CD4-positive, alpha-beta T cell treated with Interleukin-17A for 1 hour (primary cell): ENCODE measurements around the gene IGF2R.

Experiments used
- DNase-seq: peaks from one replicate; pipeline ENCODE4 v3.0.0-alpha.2; 2020

Gene IGF2R

GRCh38 chr6:160050022-160050421, 81.1 kb downstream of the IGF2R start:
- no peak for DNase-seq

DNA sequence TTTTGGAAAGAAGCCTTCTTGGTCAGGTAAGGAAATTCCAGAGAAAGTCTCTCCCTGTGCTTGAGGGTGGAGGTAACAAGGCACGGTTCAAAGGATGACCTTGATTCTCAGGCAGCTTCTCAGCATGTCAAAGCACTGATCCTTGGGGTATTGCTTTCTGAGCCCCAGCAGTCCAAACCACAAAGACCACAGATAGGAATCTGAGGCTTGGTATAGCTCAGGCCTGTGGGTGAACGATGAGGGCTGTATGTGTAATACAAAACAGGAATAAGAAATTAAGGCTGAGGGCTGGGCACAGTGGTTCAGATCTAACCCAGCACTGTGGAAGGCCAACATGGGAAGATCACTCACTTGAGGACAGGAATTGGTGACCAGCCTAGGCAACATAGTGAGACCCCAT, 82.5 kb downstream of the IGF2R start:
- DNase-seq = no peak

DNA sequence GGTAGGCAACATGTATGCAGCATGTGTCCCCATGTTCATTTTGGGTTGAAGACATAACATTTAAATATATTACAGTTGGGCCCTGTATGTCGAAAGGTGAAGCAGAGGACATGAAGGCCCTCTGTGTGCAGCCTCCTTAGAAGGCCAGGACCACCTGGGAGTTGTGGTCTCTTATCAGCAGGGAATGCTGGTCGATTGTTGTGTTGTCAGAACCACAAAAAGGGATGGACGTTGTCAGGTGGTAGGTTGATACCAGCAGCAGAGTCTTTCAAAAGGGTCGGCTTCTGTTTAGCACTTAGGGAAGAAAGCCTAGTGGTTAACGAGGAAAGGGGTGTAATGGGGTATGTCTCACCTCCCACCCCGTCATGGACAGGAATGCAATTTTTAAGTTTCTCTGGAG, 85.4 kb downstream of the IGF2R start:
- no peak for DNase-seq

- DNase-seq = no peak
Measured at GRCh38 chr6:160054913-160055312, 86.0 kb downstream of the IGF2R start.

- DNase-seq = no peak
Measured at GRCh38 chr6:160055378-160055777, 86.5 kb downstream of the IGF2R start.

- no peak for DNase-seq
Measured at GRCh38 chr6:160055813-160056212, 86.9 kb downstream of the IGF2R start.

DNA sequence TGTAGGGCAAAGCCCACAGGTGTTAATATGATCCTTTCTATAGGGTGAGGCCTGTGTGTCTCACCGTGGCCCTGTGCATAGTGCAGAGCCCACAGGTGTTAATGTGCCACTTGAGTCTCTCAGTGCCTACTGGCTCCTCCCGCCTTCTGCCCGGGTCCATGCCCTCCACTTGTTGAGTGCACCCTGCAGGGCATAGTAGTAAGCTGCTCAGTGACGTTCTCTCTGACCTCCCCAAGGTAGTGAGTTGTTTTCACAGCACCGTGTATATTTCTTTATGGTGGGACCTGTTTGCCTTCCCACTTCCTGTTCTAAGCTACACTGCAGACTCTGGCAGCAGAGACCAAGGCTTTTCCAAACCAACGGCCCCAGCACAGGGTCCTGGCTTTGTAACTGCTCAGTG, 88.2 kb downstream of the IGF2R start:
- no peak for DNase-seq

DNA sequence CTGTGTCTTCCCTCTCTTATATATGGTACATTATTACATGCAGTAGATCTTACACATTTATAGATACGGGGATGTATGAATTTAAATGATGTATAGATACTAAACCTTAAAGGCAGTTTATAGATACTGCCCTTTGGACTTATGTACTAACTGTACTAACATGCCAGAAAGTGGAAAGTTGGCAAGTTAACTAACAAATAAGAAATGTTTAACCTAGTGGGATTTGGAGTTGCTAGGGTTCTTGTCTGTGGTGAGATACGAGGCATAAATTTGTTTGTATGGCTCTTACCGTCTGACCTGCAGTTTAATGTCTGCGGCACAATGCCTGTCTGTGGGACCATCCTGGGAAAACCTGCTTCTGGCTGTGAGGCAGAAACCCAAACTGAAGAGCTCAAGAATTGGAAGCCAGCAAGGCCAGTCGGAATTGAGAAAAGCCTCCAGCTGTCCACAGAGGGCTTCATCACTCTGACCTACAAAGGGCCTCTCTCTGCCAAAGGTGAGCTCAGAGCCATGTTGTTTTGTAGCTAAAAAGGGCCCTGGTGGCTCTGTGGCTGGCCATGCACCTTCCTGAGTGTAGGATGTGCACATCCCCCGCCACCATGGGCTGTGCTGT, 89.8 kb downstream of the IGF2R start:
- no peak for DNase-seq

GRCh38 chr6:160060221-160060620, 91.3 kb downstream of the IGF2R start:
- DNase-seq = no peak

DNA sequence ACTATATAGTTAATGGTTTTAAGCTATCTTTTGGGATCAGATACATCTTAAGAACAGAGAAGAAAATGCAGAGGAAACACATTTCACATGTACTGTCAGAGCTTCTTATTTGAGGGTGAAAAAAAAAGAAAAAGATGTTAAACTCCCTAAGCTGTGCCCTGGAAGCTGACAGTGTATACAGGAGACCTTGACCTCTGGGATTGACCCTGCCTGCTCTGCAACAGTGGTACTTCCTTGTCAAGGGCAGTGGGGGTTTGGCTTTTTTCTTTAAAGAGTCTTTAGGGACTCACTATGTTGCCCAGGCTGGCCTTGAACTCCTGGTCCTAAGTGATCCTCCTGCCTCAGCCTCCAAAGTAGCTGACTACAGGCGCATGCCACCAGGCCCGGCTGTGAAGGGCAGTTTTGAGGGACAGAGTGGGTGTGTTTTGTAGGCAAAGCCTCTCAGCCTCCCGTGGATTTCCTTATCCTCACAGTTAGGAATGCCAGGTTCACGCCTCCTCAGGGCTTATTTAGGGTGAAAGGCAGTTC, 92.1 kb downstream of the IGF2R start:
- DNase-seq = no peak

- no peak for DNase-seq
Measured at GRCh38 chr6:160063771-160064413, 95.0 kb downstream of the IGF2R start.

- no peak for DNase-seq
Measured at GRCh38 chr6:160065200-160065599, 96.3 kb downstream of the IGF2R start.

DNA sequence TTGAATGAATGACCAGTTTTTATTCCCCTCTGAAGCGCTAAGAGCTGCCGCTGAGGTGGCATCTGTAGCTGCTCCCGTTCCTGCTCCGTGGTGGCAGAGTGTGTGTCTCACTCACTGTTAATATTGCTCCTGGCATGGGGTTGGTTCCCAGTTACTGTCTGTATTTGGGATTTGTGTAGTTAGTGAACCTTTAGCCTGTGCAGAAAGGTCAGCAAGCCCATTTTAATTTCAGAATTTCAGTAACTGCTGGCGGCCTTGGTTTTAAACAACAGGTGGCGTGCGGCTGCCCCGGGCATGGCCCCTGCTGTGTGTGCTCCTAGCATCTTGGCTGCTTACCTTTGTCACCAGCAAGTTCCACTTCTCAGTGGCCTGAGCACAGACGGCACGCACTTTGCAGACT, 98.7 kb downstream of the IGF2R start:
- DNase-seq = no peak

GRCh38 chr6:160068346-160068745, 99.5 kb downstream of the IGF2R start:
- no peak for DNase-seq

DNA sequence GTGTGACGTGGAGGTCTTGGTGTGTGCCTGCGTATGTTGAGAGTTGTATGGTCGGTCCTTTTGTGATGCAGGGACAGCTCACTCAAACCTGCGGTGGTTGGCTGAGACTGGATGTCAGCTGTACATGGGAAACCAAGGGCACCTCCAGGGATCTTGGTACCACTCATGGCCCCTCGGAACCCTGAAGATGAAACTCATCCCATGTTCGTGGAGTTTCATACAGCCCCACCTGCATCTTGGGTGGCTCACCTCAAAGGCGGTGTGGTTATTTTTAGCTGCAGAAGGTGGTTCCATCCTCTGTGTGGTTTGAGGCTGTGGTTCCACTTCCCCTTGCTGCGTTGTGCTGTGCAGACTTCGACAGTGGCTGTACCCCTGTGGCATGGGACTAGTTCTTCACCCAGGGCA, 100.2 kb downstream of the IGF2R start:
- DNase-seq = peak; percentile 49

- DNase-seq = no peak
Measured at GRCh38 chr6:160069459-160069858, 100.6 kb downstream of the IGF2R start.

- no peak for DNase-seq
Measured at GRCh38 chr6:160070427-160070826, 101.5 kb downstream of the IGF2R start.

GRCh38 chr6:160070831-160071230, 101.9 kb downstream of the IGF2R start:
- DNase-seq = no peak

DNA sequence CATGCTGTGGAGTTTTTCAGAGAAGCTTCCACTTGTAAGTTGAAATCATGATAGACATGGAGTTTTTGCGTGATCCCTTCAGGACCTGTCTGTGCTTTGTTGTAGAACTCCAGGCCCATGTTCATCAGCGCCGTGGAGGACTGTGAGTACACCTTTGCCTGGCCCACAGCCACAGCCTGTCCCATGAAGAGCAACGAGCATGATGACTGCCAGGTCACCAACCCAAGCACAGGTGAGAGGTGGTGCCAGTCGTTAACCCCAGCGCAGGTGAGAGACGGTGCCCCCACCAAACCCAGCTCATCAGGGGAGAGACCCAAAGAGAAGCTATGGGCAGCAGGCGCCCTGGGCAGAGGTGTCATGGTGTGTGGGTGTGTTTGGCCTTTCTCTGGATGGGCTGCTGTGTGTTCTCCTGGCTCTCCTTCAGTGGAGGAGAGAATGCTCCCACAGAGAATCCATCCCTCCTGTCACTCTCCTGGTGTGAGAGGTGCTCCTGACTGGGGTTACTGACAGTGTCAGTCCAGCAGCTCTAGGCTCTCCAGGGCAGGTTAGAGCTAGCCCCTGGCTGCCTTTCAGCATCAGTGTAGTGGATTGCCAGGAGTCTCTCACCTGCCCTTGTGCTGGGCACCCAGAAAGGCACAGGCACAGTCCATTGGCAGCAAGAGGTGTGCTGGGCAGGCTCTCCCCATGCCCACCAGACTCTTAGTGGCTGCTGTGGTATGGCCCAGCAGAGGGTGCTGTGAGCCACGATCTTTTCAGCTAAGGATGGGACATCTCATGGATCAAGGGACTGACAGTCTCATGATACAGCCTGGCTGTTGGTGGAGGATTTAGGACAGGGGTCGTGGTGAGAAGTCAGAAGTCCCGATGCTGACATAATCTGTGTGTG, 103.2 kb downstream of the IGF2R start:
- DNase-seq = no peak

GRCh38 chr6:160073272-160073671, 104.4 kb downstream of the IGF2R start:
- no peak for DNase-seq

DNA sequence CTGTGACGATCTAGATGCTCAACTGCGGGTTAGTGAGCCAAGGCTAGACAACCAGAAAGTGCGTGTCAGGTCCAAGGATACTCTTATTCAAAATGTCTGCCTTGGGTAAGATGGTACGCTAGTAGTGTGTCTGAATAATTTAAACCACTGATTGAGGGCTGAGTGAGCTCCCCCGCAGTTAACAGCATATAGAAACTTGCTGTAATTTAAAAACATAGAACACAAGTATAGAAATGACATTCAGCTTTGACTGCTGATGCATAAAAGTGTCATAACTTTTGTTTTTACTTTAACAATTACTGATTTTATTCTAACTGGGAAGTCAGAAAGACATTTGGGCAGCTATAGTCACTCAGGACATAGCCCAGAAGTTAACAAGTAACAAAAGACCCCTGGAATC, 107.1 kb downstream of the IGF2R start:
- DNase-seq = no peak

DNA sequence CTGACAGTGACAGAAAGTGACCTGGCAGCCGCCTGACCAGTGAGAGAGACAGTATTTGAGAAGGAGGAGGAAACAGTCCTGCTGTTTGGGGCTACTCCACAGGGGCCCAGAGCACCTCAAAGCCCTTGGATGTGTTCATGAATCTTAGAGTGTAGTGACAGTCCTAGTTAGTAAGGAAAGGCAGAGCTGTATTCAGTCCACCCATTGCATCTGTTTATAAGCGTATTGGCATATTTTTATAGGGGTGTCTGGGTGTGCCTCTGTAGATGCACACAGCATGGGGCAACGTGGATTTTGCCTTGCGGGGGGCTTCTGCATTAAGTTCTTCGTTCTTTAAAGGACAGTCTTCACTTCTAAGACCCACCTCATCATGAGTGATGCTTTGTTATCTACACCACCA, 108.1 kb downstream of the IGF2R start:
- no peak for DNase-seq

DNA sequence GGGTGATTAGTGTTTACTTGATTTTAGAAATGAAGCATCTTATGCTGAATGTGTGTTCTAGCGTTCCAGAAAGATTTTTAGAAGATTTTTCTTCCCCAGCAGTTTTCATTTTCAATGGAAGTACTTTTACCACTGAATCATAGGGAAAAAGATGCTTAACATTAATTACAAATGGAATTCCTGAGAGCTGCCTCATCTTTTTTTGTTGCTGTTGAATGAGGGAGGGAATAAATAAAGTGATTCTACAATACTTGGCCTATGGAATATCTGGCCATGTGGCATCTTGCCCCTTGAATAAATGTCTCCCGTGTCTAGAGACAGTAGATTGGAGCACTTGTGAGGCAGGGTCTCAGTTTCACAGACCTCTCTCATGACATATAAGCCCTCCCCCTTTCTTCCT, 108.6 kb downstream of the IGF2R start:
- DNase-seq = no peak
